ENCODE results near the gene CMIP. TPM values are rescaled to one million over a fixed set of nuclear protein-coding genes. Genes with fewer than 3 reads are reported as not detected.

Gene CMIP
- total and polyA plus RNA-seq, 7 donors = 11.0 to 60.3 (median 20.4) TPM

GRCh38 chr16:81606039-81606438 is 161.4 kb downstream of the CMIP start:
- H3K36me3 ChIP-seq = no peaks in the 10 kb centered on the region
- H3K4me1 ChIP-seq = peaks cover 0 to 54% (median 36%) of the 10 kb centered on the region in 4 donors
- no peak for DNase-seq
- no peaks in the 10 kb centered on the region for H3K9me3 ChIP-seq
- no peaks in the 10 kb centered on the region for H3K27me3 ChIP-seq
- intact Hi-C loops (cut with DNase I) = no loop called here
- TF ChIP-seq EP300 (IDR thresholded peaks at IDR 0.05) (no peak), CTCF (IDR thresholded peaks at IDR 0.05) (no peak), POLR2A (IDR thresholded peaks at IDR 0.05) (no peak), POLR2AphosphoS5 (IDR thresholded peaks at IDR 0.05) (no peak)
- no peak overlapping the region for H3K4me3 ChIP-seq
- 85 to 95% methylated on average over 4 of the region's 4 CpGs for WGBS, 2 donors
- H3K27ac ChIP-seq = no peak overlapping the region

DNA sequence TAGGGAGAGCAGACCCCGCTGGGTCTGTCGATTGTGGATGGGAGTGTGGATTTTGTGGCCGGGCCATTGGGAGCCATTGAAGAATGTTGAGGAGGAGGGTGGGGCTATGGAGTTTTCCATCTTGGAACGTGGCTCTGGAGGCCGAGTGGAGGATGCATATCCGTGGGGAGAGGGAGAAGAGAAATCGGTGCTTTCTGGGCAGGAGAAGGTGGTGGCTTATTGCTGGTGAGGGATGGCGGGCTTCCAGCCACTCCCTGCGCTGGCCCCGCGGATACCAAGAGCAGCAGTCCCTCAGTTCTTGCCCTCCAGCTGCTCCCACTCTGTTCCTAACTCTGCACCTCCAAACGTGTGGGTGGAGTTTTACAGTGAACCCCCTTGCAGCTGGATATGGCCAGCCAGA is 162.4 kb downstream of the CMIP start:
- Histone ChIP-seq H3K27me3 (no peaks in the 10 kb centered on the region), H3K4me1 (peaks cover 0 to 53% (median 30%) of the 10 kb centered on the region in 4 donors), H3K27ac (no peak overlapping the region), H3K9me3 (no peaks in the 10 kb centered on the region), H3K4me3 (no peak overlapping the region), H3K36me3 (no peaks in the 10 kb centered on the region)
- WGBS, 2 donors = 93 to 94% methylated on average over 12 of the region's 12 CpGs
- TF ChIP-seq EP300 (IDR thresholded peaks at IDR 0.05) (no peak), CTCF (IDR thresholded peaks at IDR 0.05) (no peak), POLR2AphosphoS5 (IDR thresholded peaks at IDR 0.05) (no peak), POLR2A (IDR thresholded peaks at IDR 0.05) (no peak)
- no peak for DNase-seq
- intact Hi-C loops (cut with DNase I) = no loop called here

DNA sequence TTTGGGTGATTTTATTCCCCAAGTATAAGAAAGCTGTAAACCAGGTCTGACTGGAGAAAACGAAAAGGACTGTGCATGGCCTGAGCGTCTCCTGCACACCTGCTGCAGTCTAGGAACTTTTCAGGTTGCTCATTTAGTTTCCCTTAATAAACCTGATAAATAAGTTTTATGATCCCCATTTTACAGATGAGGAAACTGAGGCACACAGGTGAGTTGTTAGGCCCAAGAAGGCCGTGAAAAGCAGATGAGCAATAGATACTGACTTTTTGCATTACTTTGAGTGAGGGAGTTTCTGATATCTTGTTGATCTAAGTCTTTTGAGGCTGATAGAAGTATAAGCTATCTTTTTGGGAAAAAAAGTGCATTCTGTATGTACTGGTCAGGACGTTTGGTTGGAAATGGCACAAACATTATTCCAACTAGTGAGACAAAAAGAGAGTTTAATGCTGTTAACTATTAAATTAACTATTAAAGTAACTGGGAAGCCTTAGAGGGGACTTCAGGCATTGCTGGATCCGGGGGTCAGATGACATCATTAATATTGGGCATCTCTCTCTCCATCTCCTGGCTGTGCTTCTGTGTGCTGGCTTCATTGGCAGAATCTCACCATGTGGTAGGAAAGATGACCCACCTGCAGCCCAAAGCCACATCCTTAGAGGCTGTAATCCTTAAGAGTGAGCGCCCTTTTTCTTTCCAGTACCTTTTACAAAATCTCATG is 163.4 kb downstream of the CMIP start:
- WGBS, 2 donors = 89 to 90% methylated on average over 6 of the region's 6 CpGs
- no peak overlapping the region for H3K4me3 ChIP-seq
- no peaks in the 10 kb centered on the region for H3K9me3 ChIP-seq
- peaks cover 0 to 53% (median 32%) of the 10 kb centered on the region in 4 donors for H3K4me1 ChIP-seq
- peak overlapping the region in 1 of 4 donors; percentile 51 for H3K27ac ChIP-seq
- intact Hi-C loops (cut with DNase I) = no loop called here
- no peaks in the 10 kb centered on the region for H3K36me3 ChIP-seq
- no peaks in the 10 kb centered on the region for H3K27me3 ChIP-seq
- no peak for DNase-seq
- TF ChIP-seq EP300 (IDR thresholded peaks at IDR 0.05) (no peak), CTCF (IDR thresholded peaks at IDR 0.05) (no peak), POLR2A (IDR thresholded peaks at IDR 0.05) (no peak), POLR2AphosphoS5 (IDR thresholded peaks at IDR 0.05) (no peak)

GRCh38 chr16:81608523-81609209 is 164.1 kb downstream of the CMIP start:
- H3K4me1 ChIP-seq = peaks cover 0 to 55% (median 33%) of the 10 kb centered on the region in 4 donors
- H3K9me3 ChIP-seq = no peaks in the 10 kb centered on the region
- no peak overlapping the region for H3K4me3 ChIP-seq
- peak overlapping the region in 2 of 4 donors; percentile 51 to 58 for H3K27ac ChIP-seq
- intact Hi-C loops (cut with DNase I) = no loop called here
- 77 to 87% methylated on average over 13 of the region's 13 CpGs for WGBS, 2 donors
- DNase-seq = no peak
- no peaks in the 10 kb centered on the region for H3K27me3 ChIP-seq
- TF ChIP-seq POLR2AphosphoS5 (IDR thresholded peaks at IDR 0.05) = no peak
- TF ChIP-seq EP300 (IDR thresholded peaks at IDR 0.05) = no peak
- TF ChIP-seq CTCF (IDR thresholded peaks at IDR 0.05) = no peak
- no peak for TF ChIP-seq POLR2A (IDR thresholded peaks at IDR 0.05)
- no peaks in the 10 kb centered on the region for H3K36me3 ChIP-seq

Measured in sigmoid colon (tissue), 7 donors.